ENCODE measurements around the gene PPP1R1C.

PPP1R1C gene

DNA sequence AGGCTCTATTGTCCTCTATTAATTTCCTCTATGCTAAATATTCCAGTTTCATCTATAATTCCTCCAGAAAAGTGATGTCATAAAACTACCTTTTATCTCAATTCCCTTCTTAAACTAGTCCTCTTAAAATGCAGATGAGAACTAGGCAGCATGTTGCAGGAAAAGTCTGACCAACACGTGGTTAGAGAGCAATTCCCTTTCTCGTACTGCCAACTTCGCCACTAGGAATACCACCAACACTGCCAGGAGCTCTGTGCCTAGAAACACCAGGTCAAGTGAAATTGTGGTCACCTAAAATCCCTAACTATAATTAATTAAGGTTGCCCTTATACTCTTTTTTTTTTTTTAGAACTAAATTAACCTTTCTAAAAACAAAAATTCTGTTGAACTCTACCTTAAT lies 127.7 kb downstream of the PPP1R1C start:
- DNase-seq (ENCODE audit: low spot score), result no peak

DNA sequence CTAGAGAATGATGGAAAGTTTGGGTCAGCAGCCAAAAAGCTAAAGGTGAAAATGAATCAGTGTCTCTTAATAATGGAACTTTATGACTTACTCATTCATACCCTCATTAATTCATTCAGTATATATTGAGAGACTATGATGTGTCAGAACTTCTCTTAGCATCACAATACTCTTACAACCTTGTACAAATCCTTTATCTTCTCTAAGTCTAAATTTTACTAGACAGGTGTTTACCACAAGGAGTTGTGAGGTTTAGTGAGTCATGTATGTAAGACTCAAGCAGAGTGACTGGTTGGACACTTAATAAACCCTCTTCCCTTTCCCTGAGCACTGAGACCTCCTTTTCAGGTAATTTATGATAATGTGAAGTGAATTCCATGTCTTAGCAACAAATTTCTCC lies 129.6 kb downstream of the PPP1R1C start:
- DNase-seq (ENCODE audit: low spot score), result no peak

DNA sequence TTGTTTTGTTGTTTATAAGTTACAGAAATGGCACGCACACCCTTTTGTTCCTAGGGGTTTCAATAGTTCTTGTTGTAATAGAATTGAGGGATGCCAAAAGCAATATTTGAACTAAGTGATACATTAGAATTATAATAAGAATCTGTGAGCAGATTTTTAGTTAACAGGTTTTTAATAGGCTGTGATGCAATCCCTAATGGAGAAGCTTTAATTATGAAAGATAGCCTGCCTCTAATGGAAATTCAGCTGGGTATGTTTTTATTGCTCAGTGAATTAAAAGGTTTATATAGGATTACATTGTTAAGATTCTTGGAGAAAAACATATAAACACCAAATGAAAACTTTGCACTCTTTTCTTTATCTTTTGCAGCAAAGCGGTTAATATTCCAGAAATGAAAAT lies 131.1 kb downstream of the PPP1R1C start:
- DNase-seq (ENCODE audit: low spot score), result no peak

DNA sequence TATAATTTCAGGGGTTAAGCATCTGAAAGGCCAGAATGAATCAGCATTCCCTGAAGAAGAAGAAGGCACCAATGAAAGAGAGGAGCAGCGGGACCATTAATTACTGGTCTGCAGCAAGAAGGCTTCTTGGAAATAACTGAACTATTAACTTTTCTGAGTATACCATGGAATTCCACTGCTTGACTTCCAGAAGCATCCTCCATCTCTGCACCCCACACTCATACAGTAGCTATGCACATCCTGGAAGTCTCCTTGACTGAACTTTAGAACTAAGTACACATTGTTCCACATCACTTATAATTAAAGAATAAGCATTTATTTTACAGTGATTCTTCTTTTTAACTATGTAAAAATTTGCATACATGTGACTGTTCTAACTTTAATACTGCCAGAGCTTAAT lies 131.5 kb downstream of the PPP1R1C start:
- no peak for DNase-seq (ENCODE audit: low spot score)

DNA sequence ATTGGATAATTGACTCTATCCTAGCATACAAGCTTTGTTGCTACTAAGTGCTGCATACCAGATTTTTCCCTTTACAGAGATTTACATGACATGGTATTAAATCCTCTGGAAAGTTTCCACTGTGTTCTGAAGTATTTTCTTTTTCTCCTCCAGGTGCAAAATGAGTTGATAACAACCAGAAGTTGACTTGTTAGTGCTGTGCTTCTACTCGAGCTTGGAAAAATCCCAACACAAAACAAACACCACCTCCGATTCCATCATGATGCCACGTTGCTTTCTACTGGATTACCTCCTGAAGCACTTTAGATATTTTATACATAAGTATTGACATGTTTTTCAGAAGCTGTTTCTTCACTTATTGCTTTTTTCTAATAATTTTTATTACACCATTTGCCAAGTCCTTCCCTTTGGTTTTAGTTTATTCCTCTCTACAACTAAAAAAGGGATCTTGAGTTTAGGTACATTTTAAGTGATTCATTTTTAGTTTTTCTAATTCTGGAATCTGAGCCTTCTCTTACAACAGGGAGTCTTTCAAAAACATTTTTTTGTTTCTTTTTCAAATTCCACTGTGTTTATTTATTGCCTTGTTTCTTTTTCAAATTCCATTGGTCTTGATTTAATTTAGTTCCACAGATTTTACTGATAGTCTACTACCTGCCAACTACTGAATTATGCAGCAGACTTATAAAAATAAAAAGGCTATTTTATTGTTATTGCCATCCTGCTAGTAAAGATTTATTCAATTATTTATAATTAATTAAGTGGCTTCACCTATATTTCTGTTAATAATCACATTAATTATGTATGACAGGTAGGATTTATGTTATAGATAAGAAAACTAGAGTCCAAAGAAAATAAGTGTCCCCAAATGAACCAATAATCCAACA lies 143.4 kb downstream of the PPP1R1C start:
- DNase-seq (ENCODE audit: low spot score), result no peak

DNA sequence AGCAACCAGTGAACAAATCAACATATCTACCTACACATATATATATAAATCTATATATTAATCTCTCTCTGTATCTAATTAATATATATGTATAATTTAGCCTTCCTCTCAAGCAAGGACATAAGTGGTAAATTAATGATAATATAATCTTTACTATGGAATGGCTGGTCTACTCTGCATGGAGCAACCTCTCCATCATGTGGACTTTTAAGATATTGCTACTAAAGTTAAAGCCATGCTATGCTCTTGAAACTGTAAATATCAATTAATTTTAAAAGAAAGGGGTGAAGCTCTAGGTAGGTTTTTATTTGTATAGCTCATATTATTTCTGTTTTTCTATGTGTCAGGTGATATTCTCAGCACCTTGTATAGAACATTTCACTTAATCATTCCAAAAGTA lies 147.0 kb downstream of the PPP1R1C start:
- DNase-seq (ENCODE audit: low spot score), result no peak

DNA sequence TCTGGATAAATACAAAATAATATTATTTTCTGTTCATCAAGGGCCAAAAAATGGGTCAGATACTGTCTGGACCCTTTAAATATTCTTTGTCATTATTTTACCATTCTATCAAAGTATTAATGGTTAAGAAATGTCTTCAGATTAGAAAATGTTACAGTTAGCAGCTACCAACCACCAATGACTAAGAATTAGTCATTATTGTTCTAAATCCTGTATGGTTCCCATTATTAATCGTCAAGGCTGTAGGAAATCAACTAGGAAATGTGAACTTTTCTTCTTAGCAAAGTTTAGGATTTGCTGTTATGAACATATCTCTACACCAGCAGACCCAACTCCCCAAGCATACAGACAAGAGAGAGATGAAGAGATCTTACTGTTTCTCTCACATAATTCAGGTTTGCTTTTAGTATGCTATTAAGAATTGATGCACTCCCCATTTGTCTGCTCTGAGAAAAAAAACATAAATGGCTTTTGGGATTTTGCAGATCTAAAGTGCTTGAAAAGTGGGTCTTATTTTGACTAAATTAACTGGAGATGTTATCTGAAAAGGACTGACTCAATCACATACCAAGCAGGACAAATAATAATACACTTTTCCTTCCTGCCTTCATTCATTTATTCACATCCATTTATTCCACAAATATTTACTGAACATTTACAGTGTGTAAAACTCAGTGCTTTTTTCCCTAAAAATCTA lies 147.7 kb downstream of the PPP1R1C start:
- no peak for DNase-seq (ENCODE audit: low spot score)

DNA sequence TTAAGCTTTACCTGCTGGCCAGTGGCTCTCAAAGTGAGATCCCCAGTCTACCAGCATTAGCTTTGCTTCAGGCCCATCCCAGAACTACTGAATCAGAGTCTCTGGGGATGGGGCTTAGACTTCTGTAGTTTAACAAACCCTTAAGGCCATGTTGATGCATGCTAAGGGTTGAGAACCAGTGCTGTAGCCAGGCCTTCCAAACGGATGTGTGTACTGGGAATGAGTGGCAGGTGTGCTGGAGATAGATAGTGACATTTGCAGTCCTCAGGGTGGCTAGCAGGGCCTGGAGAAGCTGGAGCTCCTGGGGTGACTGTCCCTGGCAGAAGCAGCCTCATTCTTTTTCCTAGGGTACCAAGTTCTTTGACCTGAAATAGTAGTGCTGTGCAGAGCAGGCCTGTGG lies 148.5 kb downstream of the PPP1R1C start:
- DNase-seq (ENCODE audit: low spot score), result no peak

DNA sequence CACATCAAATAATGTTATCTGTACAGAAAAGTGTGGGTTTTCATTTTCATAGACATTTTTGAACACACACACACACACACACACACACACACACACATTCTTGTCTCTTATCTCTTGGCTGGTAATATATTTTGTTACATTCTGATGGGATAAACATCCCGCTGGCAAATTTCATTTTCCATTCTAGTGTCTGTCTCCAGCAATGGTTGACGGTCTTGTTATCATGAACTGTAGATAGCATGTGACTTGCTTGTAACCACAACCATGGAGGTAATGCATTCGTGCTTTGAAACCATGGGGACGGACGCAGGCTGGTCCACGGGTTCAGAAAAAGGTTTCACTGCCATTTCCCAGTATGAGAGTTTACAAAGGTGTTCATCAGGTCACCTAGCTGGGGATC lies 156.4 kb downstream of the PPP1R1C start:
- DNase-seq (ENCODE audit: low spot score), result no peak

DNA sequence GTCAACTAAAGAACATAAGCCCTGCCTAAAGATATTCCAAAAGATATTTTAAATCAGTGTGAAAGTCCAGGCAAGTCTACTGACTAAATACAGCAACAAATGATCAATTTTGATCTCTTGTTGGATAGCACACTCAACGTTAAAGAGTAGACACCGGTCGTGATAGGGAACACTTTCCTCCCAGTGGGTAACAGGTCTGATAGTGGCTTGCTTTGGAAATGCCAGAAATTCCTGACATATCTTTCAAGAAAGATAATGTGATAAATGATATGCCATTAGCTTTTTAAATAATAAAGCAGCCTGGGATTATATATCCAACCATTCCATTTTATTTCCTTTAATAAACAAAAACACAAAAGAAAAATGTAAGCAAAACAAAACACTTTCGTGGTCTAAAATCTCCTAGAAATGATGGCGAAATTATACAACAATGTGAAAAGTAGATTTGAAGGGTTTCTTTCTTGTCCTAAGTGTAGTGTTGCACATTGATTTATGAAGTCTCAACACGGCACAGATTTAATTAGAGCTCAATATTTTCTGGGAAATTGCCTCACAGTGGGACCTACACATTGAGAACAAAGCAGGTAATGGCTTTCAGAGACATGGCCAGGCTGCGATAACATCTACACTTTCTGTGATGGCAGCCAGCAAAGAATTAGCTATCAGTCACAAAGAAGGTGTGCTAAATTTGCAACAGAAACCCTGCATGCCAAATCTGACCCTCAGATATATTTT lies 158.6 kb downstream of the PPP1R1C start:
- no peak for DNase-seq (ENCODE audit: low spot score)

DNA sequence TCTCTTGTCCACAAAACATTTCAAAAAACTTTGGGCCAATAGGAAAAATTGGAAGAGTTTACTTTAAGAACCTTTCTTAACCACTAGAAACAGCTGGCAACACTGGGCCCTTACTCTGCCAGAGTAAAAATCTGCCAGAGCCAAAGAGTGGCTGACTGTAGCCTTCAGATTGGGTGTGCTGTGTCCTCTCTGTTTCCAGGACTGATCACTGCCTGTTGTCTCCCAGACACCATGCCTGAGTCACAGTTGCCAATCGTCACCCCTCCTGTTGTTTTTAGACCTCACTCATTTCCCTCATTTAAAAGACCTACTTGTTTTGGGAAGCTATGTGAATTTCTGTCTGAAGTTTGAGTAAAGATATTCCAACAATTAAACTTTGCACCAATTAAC lies 159.1 kb downstream of the PPP1R1C start:
- no peak for DNase-seq (ENCODE audit: low spot score)

DNA sequence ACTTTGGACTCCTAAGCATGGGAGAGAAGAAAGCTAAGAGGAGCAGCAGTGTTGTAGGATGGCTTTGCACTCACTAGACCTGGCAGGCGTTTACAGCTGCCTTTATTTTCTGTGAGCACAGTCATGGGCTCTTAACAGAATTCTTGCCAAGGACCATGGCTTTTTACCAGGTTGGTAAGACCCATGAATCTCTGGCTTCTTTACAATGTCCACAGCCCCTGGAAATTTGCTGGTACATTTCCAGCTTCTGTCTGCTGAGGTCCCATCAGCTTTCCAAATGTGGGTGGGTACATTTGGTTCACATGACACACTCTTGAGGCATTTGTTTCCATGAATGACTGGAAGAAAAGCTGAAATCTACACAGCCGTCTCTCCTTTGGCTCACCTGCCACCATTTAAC lies 162.7 kb downstream of the PPP1R1C start:
- no peak for DNase-seq (ENCODE audit: low spot score)

DNA sequence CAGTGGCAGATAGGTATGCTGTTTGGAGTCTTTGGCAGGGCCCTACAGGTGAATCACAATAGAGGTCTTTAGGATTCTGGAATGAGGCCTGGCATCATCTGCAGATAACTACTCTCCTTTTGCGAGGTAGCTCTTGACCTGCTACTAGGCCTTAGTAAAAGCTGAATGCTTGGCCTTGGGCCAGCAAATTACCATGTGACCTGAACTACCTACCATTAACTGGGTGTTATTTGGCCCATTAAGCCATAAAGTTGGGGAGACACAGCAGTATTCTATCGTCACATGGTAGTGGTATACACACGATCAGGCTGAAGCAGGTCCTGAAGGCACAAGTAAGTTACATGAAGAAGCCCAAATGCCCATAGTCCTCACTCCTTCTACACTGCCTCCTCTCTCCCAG lies 178.2 kb downstream of the PPP1R1C start:
- no peak for DNase-seq (ENCODE audit: low spot score)

DNA sequence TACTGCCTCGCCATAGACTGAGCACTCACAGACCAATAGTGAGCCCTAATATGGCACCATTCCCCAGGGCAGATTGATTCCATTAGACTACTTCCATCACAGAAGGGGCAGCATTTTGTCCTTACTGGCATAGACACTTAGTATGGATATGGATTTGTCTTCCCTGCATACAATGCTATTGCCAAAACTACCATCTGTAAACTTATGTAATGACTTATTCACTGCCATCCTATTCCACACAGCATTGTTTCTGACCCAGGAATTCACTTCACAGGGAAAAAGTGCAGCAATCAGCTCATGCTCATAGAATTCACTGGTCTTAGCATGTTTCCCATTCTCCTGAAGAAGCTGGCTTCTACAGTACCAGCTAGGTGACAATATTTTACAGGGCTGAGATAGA lies 179.0 kb downstream of the PPP1R1C start:
- DNase-seq (ENCODE audit: low spot score), result no peak

DNA sequence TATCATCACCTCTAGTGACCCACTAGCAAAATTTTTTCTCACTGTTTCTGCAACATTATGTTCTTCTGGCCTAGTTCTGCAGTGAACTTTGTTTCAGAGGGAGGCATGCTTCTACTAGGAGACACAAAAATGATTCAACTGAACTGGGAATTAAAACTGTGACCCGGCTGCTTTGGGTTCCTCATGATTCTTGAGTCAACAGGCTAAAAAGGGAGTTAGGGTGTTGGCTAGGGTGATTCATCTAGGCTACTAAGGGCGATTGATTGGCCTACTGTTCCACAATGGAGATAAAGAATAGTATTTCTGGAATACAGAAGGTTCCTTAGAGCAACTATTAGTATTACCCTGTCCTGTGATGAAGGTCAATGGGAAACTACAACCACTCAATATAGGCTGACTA lies 179.5 kb downstream of the PPP1R1C start:
- no peak for DNase-seq (ENCODE audit: low spot score)

DNA sequence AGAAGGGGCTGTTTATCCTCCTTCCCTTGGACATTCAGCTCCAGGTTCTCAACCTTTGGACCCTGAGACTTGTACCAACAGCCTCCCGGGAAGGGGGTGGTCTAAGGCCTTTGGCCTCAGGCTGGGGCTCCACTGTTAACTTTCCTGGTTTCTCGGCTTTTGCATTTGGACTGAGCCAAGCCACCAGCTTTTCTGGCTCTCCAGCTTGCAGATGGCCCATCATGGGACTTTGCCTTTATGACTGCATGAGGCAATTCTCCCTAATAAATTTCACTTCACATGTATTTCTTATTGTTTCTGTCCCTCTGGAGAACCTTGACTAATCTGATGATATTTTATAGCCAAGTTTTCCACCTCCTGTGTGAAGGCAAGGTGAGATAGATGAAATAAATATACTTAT lies 180.8 kb downstream of the PPP1R1C start:
- DNase-seq (ENCODE audit: low spot score), result no peak

DNA sequence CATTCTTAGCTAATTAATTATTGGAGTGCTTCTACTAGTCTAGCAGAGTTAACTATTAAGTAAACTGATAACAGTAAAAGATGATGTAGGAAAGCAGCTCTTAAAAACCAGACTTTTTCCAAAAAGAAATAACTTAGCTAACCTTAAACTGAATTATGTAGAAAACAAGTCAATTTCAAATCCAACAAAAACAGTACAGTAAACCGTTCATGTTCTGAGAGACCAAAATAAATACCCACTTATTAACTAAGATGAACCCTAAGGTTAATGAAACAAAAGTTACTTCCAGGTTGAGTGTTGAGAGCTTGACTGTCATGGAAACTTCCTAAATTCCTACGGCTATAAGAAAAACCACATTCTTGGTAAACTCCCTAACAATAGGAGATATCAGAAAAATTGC lies 181.2 kb downstream of the PPP1R1C start:
- no peak for DNase-seq (ENCODE audit: low spot score)
